ENCODE measurements around the gene ATL3. TPM values are rescaled to one million over a fixed set of nuclear protein-coding genes. Genes with fewer than 3 reads are reported as not detected.

Gene ATL3
- total RNA-seq, 1 experiment from 2014 or later, result 63.9 TPM

GRCh38 chr11:63614136-63614671 lies 57.0 kb downstream of the ATL3 start, which contains the start of gene PLAAT3:
Gene PLAAT3 (minus strand): TSS chr11:63614433. CDS start chr11:63614014, 419 bp downstream.
- Histone ChIP-seq H3K27me3 (replicated peaks; ENCODE audit: insufficient read depth, low read depth, low read length, poor library complexity) (no peaks in the 10 kb centered on the region), H3K36me3 (ENCODE audit: insufficient read depth, low read length, poor library complexity, severe bottlenecking) (no peaks in the 10 kb centered on the region), H3K4me3 (ENCODE audit: low read depth, low read length, poor library complexity, severe bottlenecking) (peak within 1 kb of the TSS; percentile 48), H3K9me3 (ENCODE audit: low read depth, low read length, poor library complexity, severe bottlenecking) (no peaks in the 10 kb centered on the region), H3K4me1 (ENCODE audit: insufficient read depth, low read length, poor library complexity, severe bottlenecking) (peaks cover 20% of the 10 kb centered on the region), H3K27ac (ENCODE audit: low read depth, low read length, poor library complexity, severe bottlenecking) (no peak within 1 kb of the TSS)
- peak; percentile 24 for DNase-seq (ENCODE audit: low spot score)
- intact Hi-C loops (cut with micrococcal nuclease; ENCODE audit: unreplicated experiment), result no loop called here
- CTCF ChIA-PET, result no interaction called here
- TF ChIP-seq CTCF (conservative IDR thresholded peaks at IDR 0.05; ENCODE audit: low read depth, low read length) (no peak), EZH2 (IDR thresholded peaks at IDR 0.05; ENCODE audit: borderline replicate concordance, low read depth, low read length, poor library complexity, severe bottlenecking) (no peak)
- POLR2A ChIA-PET (ENCODE audit: low non-redundant PET), result no interaction called here
- BruUV-seq (replicated peaks), result no TSS peak

DNA sequence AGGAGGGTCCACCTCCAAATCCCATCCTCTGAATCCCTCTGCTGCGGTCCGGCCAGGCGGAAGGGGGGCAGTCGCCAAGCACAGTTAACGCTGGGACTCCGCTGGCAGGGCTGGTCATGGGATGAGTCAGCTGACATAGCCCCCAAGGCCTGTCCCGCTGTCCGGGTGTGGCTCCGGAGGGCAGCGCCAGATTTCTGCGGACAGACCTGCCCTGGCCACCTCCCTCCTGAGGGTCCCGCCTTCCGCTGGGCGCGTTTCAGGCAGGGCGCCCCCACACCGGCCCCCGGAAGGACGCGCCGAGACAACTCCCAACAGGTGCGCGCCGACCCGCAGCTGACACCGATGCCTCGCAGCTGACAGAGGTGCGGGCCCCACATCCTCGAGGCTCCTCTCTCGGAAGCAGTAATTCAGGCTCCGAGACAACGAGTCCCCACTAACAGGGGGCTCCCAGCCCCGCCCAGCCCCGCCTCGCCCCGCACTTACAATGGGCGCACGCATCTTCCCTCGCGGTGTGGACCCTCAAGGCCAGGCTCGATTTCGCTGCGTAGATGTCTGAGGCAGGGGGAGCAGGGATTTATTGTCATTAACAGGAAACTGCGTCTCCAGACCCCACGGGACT lies 57.5 kb downstream of the ATL3 start:
- no TSS peak for BruUV-seq (replicated peaks)
- POLR2A ChIA-PET (ENCODE audit: low non-redundant PET), result no interaction called here

DNA sequence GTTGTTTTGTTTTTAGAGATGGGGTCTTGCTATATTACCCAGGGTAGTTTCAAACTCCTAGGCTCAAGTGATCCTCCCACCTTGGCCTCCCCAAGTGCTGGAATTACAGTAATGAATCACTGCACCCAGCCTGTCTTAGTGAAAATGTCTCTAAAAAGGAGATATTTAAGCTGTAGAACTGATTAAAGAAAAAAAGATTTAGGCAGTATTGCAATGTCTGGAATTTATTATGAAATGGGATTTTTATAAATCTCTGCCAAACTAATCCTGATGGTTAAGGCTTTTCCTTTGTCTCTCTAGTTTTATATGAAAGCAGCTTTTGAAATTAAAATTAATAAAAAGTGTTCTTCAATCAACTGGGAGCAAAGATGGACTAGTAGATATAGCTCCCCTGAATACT lies 59.0 kb downstream of the ATL3 start:
- no peaks in the 10 kb centered on the region for H3K36me3 ChIP-seq (ENCODE audit: insufficient read depth, low read length, poor library complexity, severe bottlenecking)
- peaks cover 20% of the 10 kb centered on the region for H3K4me1 ChIP-seq (ENCODE audit: insufficient read depth, low read length, poor library complexity, severe bottlenecking)
- intact Hi-C loops (cut with micrococcal nuclease; ENCODE audit: unreplicated experiment), result no loop called here
- no peak overlapping the region for H3K27ac ChIP-seq (ENCODE audit: low read depth, low read length, poor library complexity, severe bottlenecking)
- no peak for DNase-seq (ENCODE audit: low spot score)
- POLR2A ChIA-PET (ENCODE audit: low non-redundant PET), result interaction anchor here (0.7 kb wide), 1 partner anchor 1472 kb away, joined by 3 read pairs; the partner anchor contains the start of genes CDCA5 and ZFPL1
- H3K27me3 ChIP-seq (replicated peaks; ENCODE audit: insufficient read depth, low read depth, low read length, poor library complexity), result no peaks in the 10 kb centered on the region
- BruUV-seq (replicated peaks), result no TSS peak
- CTCF ChIA-PET, result no interaction called here
- no peak overlapping the region for H3K4me3 ChIP-seq (ENCODE audit: low read depth, low read length, poor library complexity, severe bottlenecking)
- H3K9me3 ChIP-seq (ENCODE audit: low read depth, low read length, poor library complexity, severe bottlenecking), result no peaks in the 10 kb centered on the region
- no peak for TF ChIP-seq EZH2 (IDR thresholded peaks at IDR 0.05; ENCODE audit: borderline replicate concordance, low read depth, low read length, poor library complexity, severe bottlenecking)
- no peak for TF ChIP-seq CTCF (conservative IDR thresholded peaks at IDR 0.05; ENCODE audit: low read depth, low read length)

More for the DNA sequence above, 57.5 kb downstream of the ATL3 start:
- Histone ChIP-seq H3K27ac (ENCODE audit: low read depth, low read length, poor library complexity, severe bottlenecking) (no peak overlapping the region), H3K9me3 (ENCODE audit: low read depth, low read length, poor library complexity, severe bottlenecking) (no peaks in the 10 kb centered on the region), H3K4me1 (ENCODE audit: insufficient read depth, low read length, poor library complexity, severe bottlenecking) (peaks cover 20% of the 10 kb centered on the region), H3K36me3 (ENCODE audit: insufficient read depth, low read length, poor library complexity, severe bottlenecking) (no peaks in the 10 kb centered on the region), H3K4me3 (ENCODE audit: low read depth, low read length, poor library complexity, severe bottlenecking) (peak overlapping the region; percentile 48), H3K27me3 (replicated peaks; ENCODE audit: insufficient read depth, low read depth, low read length, poor library complexity) (no peaks in the 10 kb centered on the region)
- intact Hi-C loops (cut with micrococcal nuclease; ENCODE audit: unreplicated experiment), result no loop called here
- TF ChIP-seq EZH2 (IDR thresholded peaks at IDR 0.05; ENCODE audit: borderline replicate concordance, low read depth, low read length, poor library complexity, severe bottlenecking), result no peak
- TF ChIP-seq CTCF (conservative IDR thresholded peaks at IDR 0.05; ENCODE audit: low read depth, low read length), result no peak
- CTCF ChIA-PET, result no interaction called here
- DNase-seq (ENCODE audit: low spot score), result peak; percentile 12
